Common myeloid progenitor, CD34-positive (primary cell): Measurements from ENCODE around the gene RAP2B. TPM values are rescaled to one million over a fixed set of nuclear protein-coding genes. Genes with fewer than 3 reads are reported as not detected.
A peak's percentile ranks its signal among the peaks of the same experiment; 100 is the strongest.
"Not testable (repeated sequence)": the region's sequence is repeated elsewhere in the genome, so short reads cannot be mapped to it uniquely, and the experiment has no call there.

Source experiments
- CTCF ChIA-PET: fragments of 350-600 bp; sonication (Branson Sonifier 250); formaldehyde crosslinking; loops from one replicate; lab custom pipeline; 2021; ENCODE audit warnings: antibody characterized with exemption; lab: Charles Lee
- POLR2A ChIA-PET: fragments of 350-600 bp; sonication (Branson Sonifier 250); formaldehyde crosslinking; loops from one replicate; lab custom pipeline; 2021; ENCODE audit warnings: antibody characterized with exemption; lab: Charles Lee
- DNase-seq, 3 donors: peaks; one replicate each; pipeline versions ENCODE4 v3.0.0 to v3.0.0-alpha.2; 2013
- H3K27ac ChIP-seq, 2 experiments: 1 replicate in 1 of 2; 2 replicates in 1 of 2; pipeline ENCODE4 v1.7.0; 2013; ENCODE audit warnings: inconsistent platforms in 2 of 2, low read length in 2 of 2, mild to moderate bottlenecking in 2 of 2, low read depth in 1 of 2, moderate library complexity in 1 of 2; ENCODE audit not compliant: severe bottlenecking in 2 of 2, insufficient read depth in 1 of 2, poor library complexity in 1 of 2
- H3K27me3 ChIP-seq, 5 experiments: replicated peaks in 2 of 5; 1 replicate in 3 of 5; 2 replicates in 2 of 5; pipeline versions ENCODE4 v1.6.1 to v1.7.0; 2013; ENCODE audit warnings: low read length in 4 of 5, mild to moderate bottlenecking in 2 of 5, moderate library complexity in 2 of 5, inconsistent platforms in 1 of 5; ENCODE audit not compliant: insufficient read depth in 5 of 5, control insufficient read depth in 4 of 5
- H3K36me3 ChIP-seq, 4 experiments: 1 replicate in 2 of 4; 2 replicates in 2 of 4; pipeline versions ENCODE4 v1.6.1 to v1.7.0; 2013; ENCODE audit warnings: low read length in 3 of 4, control low read depth in 1 of 4, mild to moderate bottlenecking in 1 of 4; ENCODE audit not compliant: control insufficient read depth in 4 of 4, insufficient read depth in 4 of 4
- H3K4me1 ChIP-seq, 4 experiments: 1 replicate in 3 of 4; 2 replicates in 1 of 4; pipeline versions ENCODE4 v1.6.1 to v1.7.1; 2013; ENCODE audit warnings: low read length in 3 of 4, mild to moderate bottlenecking in 3 of 4, control low read depth in 1 of 4, inconsistent platforms in 1 of 4, moderate library complexity in 1 of 4; ENCODE audit not compliant: control insufficient read depth in 4 of 4, insufficient read depth in 4 of 4; ENCODE audit errors: control extremely low read depth in 1 of 4
- H3K4me3 ChIP-seq, 7 experiments: 1 replicate in 4 of 7; 2 replicates in 3 of 7; pipeline versions ENCODE4 v1.5.1 to v1.7.0; 2013; ENCODE audit warnings: mild to moderate bottlenecking in 7 of 7, low read length in 6 of 7, moderate library complexity in 6 of 7, inconsistent platforms in 2 of 7, low read depth in 2 of 7, control low read depth in 1 of 7; ENCODE audit not compliant: insufficient read depth in 4 of 7, control insufficient read depth in 1 of 7; ENCODE audit errors: extremely low read depth in 1 of 7
- H3K9me3 ChIP-seq, 5 experiments: 1 replicate in 4 of 5; 2 replicates in 1 of 5; pipeline versions ENCODE4 v1.6.1 to v1.7.1; 2013; ENCODE audit warnings: low read length in 4 of 5, mild to moderate bottlenecking in 2 of 5, inconsistent platforms in 1 of 5, low read depth in 1 of 5, moderate library complexity in 1 of 5; ENCODE audit not compliant: control insufficient read depth in 4 of 5, insufficient read depth in 2 of 5; ENCODE audit errors: control extremely low read depth in 1 of 5
- WGBS: methylation state at CpG from one replicate; pipeline ENCODE4 v1.1.5; 2013; ENCODE audit not compliant: insufficient coverage; 5-methylcytosine and 5-hydroxymethylcytosine counted together
- polyA plus RNA-seq: library from polyadenylated mRNA; unstranded; fragments of 120-200 nt; gene quantifications from one replicate; pipeline ENCODE4 v1.2.1, GENCODE V29; 2013

The RAP2B gene
- polyA plus RNA-seq = 10.0 TPM

DNA sequence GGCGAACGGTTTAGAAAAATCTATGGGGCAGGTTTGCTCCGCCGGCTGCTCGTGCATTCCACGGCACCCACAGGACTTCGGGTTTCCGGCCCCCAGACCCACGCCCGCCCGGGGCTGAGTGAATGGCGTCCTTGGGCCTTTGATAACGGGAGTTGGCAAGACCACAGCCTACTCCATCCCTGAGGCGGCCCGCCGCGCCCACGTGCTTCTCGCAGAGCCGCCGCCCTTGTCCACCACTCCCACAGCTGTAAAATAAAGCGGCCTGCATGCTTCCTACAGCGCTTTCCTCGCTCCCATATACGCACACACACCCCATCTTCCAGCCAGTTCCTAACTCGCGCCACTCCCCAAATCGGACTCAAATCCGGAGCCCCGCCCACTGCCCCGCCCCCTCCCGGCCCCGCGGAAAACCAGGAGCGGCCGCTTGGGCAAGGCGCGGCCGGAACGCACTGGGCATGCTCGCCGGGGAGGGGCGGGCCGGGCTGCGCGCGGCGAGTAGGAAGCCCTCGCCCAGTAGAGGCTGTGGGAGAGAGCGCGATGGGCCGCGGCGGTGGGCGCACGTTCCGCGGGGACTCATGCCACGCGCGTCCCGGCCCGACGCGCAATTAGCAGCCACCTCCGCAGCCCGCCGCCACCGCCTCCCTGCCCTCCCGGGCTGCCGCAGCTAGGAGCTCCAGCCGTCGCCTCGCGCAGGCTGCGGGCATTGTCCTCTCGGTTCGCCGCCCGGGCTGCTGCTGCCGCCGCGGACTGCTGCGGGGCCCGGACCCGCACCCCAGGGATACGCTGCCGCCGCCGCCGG, at the start of gene RAP2B:
RAP2B (plus strand) TSS at position 513 of the 799 bp plus-strand sequence. CDS start 468 bp downstream, outside the sequence.
- CTCF ChIA-PET = interaction anchor here (0.8 to 1.4 kb wide), 5 partner anchors 58 to 131 kb away, joined by 3 to 6 read pairs (median 3); no protein-coding TSS in a partner anchor
- Histone ChIP-seq H3K36me3 (no peaks in the 10 kb centered on the region), H3K27me3 (no peaks in the 10 kb centered on the region), H3K4me1 (peaks cover 30 to 53% (median 46%) of the 10 kb centered on the region in 4 experiments), H3K27ac (peak within 1 kb of the TSS; percentile 33 to 87), H3K9me3 (no peaks in the 10 kb centered on the region), H3K4me3 (peak within 1 kb of the TSS; percentile 84 to 96 (median 91))
- WGBS = 1% methylated on average over 79 of the region's 91 CpGs
- POLR2A ChIA-PET = interaction anchor here (0.6 kb wide), 1 partner anchor 132 kb away, joined by 3 read pairs; no protein-coding TSS in a partner anchor
- DNase-seq = peak; percentile 93 to 96 (median 96)

DNA sequence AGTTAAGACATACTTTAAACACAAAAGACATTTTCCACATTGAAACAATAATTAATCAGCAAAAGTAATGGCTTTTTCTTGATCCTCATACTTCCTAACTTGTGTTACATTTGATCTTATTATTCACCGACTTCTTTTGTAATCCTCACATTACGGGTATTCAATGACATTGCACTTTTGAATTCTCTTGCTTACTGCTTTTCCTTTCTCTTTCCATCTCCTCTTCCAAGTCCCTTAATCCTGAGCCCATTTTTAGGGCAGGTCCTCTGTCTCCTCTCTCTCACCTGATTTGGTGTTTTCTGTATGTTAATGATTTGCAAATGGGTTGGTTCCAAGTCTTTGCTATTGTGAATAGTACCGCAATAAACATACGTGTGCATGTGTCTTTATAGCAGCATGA, 48.5 kb upstream of the RAP2B start:
- Histone ChIP-seq H3K9me3 (no peaks in the 10 kb centered on the region), H3K27ac (no peak overlapping the region), H3K27me3 (no peaks in the 10 kb centered on the region), H3K4me1 (no peaks in the 10 kb centered on the region), H3K36me3 (no peaks in the 10 kb centered on the region), H3K4me3 (no peak overlapping the region)
- 95% methylated on average over 2 of the region's 4 CpGs for WGBS
- no peak for DNase-seq
- POLR2A ChIA-PET = no interaction called here
- CTCF ChIA-PET = no interaction called here

DNA sequence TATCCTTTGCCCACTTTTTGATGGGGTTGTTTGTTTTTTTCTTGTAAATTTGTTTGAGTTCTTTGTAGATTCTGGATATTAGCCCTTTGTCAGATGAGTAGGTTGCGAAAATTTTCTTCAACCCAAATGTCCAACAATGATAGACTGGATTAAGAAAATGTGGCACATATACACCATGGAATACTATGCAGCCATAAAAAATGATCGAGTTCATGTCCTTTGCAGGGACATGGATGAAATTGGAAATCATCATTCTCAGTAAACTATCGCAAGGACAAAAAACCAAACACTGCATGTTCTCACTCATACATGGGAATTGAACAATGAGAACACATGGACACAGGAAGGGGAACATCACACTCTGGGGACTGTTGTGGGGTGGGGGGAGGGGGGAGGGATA, 47.8 kb upstream of the RAP2B start:
- H3K4me3 ChIP-seq, DNase-seq, POLR2A ChIA-PET, H3K36me3 ChIP-seq, H3K27ac ChIP-seq, H3K4me1 ChIP-seq, CTCF ChIA-PET, H3K27me3 ChIP-seq, H3K9me3 ChIP-seq: not testable (repeated sequence)
- 100% methylated on average over 1 of the region's 3 CpGs for WGBS

DNA sequence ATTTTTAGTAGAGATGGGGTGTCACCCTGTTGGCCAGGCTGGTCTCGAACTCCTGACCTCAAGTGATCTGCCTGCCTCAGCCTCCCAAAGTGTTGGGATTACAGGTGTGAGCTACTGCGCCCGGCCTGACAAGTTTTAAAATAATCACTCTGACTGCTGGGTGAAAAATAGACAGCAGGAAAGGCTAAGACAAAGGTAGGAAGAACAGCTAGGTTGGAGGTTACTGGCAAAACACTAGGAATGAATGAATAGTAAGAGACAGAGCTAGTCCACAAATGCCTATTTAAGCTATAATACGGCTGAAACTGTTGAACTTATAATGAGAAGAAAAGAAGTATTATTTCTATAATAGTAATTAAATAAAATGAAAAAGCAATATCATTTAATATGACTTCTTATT, 46.7 kb upstream of the RAP2B start:
- no peaks in the 10 kb centered on the region for H3K4me1 ChIP-seq
- H3K36me3 ChIP-seq = no peaks in the 10 kb centered on the region
- WGBS = 100% methylated on average over 3 of the region's 4 CpGs
- H3K27ac ChIP-seq = no peak overlapping the region
- no peaks in the 10 kb centered on the region for H3K27me3 ChIP-seq
- POLR2A ChIA-PET = no interaction called here
- H3K4me3 ChIP-seq = no peak overlapping the region
- DNase-seq = no peak
- CTCF ChIA-PET = no interaction called here
- no peaks in the 10 kb centered on the region for H3K9me3 ChIP-seq

DNA sequence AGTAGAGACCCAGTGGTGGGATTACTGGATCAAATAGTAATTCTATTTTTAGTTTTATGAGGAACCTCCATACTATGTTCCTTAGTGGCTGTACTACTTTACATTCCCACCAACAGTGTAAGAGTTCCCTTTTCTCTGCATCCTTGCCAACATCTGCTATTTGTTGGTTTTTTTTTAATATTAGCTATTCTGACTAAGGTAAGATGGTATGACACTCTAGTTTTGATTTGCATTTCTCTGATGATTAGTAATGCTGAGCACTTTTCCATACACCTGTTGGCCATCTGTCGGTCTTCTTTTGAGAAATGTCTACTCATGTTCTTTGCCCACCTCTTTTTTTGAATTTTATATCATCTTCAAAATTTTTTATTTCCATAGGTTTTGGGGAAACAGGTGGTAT, 34.2 kb upstream of the RAP2B start:
- DNase-seq = no peak
- Histone ChIP-seq H3K27me3 (no peaks in the 10 kb centered on the region), H3K36me3 (no peaks in the 10 kb centered on the region), H3K4me3 (no peak overlapping the region), H3K4me1 (peaks cover 0 to 7% (median 0%) of the 10 kb centered on the region in 4 experiments), H3K27ac (no peak overlapping the region), H3K9me3 (peaks cover 0 to 5% (median 0%) of the 10 kb centered on the region in 5 experiments)
- 100% methylated on average over 1 of the region's 1 CpG for WGBS
- ChIA-PET POLR2A (no interaction called here), CTCF (no interaction called here)

DNA sequence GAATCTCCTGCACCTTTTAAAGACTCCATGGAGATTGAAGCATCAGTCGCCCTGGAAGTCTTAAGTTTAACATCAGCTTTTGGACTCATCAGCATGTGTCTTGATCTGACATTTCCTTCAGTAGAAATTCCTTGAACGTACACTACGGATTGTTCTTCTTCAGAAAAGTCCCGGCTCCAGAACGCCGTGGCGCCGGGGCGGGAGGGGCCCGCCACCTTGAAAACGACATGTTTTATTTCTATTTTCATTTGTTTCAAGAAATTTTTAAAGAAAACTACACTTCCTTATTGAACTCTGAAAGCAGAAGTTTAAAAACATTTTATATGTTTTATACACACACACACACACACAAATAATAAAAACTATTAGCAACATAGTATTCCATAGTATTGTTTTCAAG, 32.6 kb upstream of the RAP2B start:
- H3K27me3 ChIP-seq = no peaks in the 10 kb centered on the region
- H3K36me3 ChIP-seq = no peaks in the 10 kb centered on the region
- 93% methylated on average over 9 of the region's 11 CpGs for WGBS
- no peak overlapping the region for H3K27ac ChIP-seq
- ChIA-PET POLR2A (no interaction called here), CTCF (no interaction called here)
- no peak for DNase-seq
- peaks cover 0 to 7% (median 0%) of the 10 kb centered on the region in 4 experiments for H3K4me1 ChIP-seq
- H3K4me3 ChIP-seq = no peak overlapping the region
- H3K9me3 ChIP-seq = peaks cover 0 to 2% (median 0%) of the 10 kb centered on the region in 5 experiments

DNA sequence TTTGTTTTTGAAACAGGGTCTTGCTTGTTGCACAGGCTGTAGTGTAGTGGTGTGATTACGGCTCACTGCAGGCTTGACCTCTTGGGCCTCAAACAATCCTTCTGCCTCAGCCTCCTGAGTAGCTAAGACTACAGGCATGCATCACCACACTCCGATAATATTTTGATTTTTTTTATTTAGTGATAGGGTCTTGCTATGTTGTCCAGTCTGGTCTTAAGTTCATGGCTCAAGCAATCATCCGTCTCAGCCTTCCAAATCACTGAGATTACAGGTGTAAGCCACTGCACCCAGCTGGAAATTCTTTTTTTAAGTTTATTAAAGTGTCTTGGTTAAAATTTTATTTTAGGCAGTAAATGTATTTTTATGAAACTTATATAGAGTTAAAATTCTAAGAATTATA, 32.2 kb upstream of the RAP2B start:
- ChIA-PET POLR2A (no interaction called here), CTCF (no interaction called here)
- Histone ChIP-seq H3K36me3 (no peaks in the 10 kb centered on the region), H3K27me3 (no peaks in the 10 kb centered on the region), H3K27ac (no peak overlapping the region), H3K4me1 (peaks cover 0 to 7% (median 0%) of the 10 kb centered on the region in 4 experiments), H3K4me3 (no peak overlapping the region), H3K9me3 (no peaks in the 10 kb centered on the region)
- WGBS = 100% methylated on average over 2 of the region's 3 CpGs
- DNase-seq = no peak
